Thoracic aorta (tissue), 2 donors: ENCODE data around the gene JAGN1. TPM values are rescaled to one million over a fixed set of nuclear protein-coding genes. Genes with fewer than 3 reads are reported as not detected.
"Not testable (repeated sequence)": the region's sequence is repeated elsewhere in the genome, so short reads cannot be mapped to it uniquely, and the experiment has no call there.

Source experiments
- ATAC-seq: fragments of 150-250 bp; one replicate; pipeline ENCODE4 v1.8.0; 2017; ENCODE audit warnings: low read depth; ENCODE audit not compliant: insufficient number of reproducible peaks, low FRiP score
- DNase-seq: peaks from one replicate; pipeline ENCODE4 v3.0.0-alpha.2; 2020; ENCODE audit warnings: low spot score
- H3K27ac ChIP-seq, 2 donors: fragments of 200-600 bp; sonication (generic); 1 replicate in 1 of 2; 2 replicates in 1 of 2; pipeline ENCODE4 v1.5.1; 2016; ENCODE audit warnings: mild to moderate bottlenecking in 2 of 2, moderate library complexity in 2 of 2
- H3K27me3 ChIP-seq: fragments of 200-600 bp; sonication (generic); replicated peaks from 2 replicates; pipeline ENCODE4 v1.6.0; 2016; ENCODE audit warnings: mild to moderate bottlenecking; ENCODE audit not compliant: insufficient read depth
- H3K36me3 ChIP-seq: fragments of 200-600 bp; sonication (generic); one replicate; pipeline ENCODE4 v1.5.1; 2016
- H3K4me1 ChIP-seq, 2 donors: fragments of 200-600 bp; sonication (generic); 1 replicate in 1 of 2; 2 replicates in 1 of 2; pipeline versions ENCODE4 v1.5.1 to v1.6.0; 2016; ENCODE audit warnings: low read depth in 2 of 2, mild to moderate bottlenecking in 1 of 2; ENCODE audit not compliant: control insufficient read depth in 1 of 2
- H3K4me3 ChIP-seq: fragments of 200-600 bp; sonication (generic); 2 replicates; pipeline ENCODE4 v1.5.1; 2016; ENCODE audit warnings: mild to moderate bottlenecking
- H3K9me3 ChIP-seq: fragments of 200-600 bp; sonication (generic); 2 replicates; pipeline ENCODE4 v1.5.1; 2016
- CTCF ChIP-seq: fragments of 200-600 bp; sonication (generic); IDR thresholded peaks from one replicate; pipeline ENCODE4 v1.5.1; 2019; ENCODE audit warnings: antibody characterized with exemption
- total RNA-seq, 2 donors: library from RNA; depleted of rRNA; stranded (reverse); fragments of >200 nt; gene quantifications; one replicate each; pipeline versions ENCODE4 v1.1.0 to v1.2.3, GENCODE V29; 2016

The JAGN1 gene
- total RNA-seq, 2 donors from 2014 or later = 21.5 to 38.6 TPM

- H3K27ac ChIP-seq = peak overlapping the region; percentile 38 to 51
- TF ChIP-seq CTCF = no peak
- H3K27me3 ChIP-seq = no peaks in the 10 kb centered on the region
- no peak for ATAC-seq
- H3K4me3 ChIP-seq = no peak overlapping the region
- H3K9me3 ChIP-seq = no peaks in the 10 kb centered on the region
- peaks cover 13 to 34% of the 10 kb centered on the region in 2 donors for H3K4me1 ChIP-seq
- no peak for DNase-seq
- H3K36me3 ChIP-seq = no peaks in the 10 kb centered on the region
Measured at GRCh38 chr3:9866639-9867038, 23.8 kb upstream of the JAGN1 start.

- peak overlapping the region; percentile 38 to 51 for H3K27ac ChIP-seq
- DNase-seq (no peak), ATAC-seq (no peak)
- no peak overlapping the region for H3K4me3 ChIP-seq
- no peak for TF ChIP-seq CTCF
- no peaks in the 10 kb centered on the region for H3K9me3 ChIP-seq
- no peaks in the 10 kb centered on the region for H3K27me3 ChIP-seq
- H3K36me3 ChIP-seq = no peaks in the 10 kb centered on the region
- peaks cover 13 to 34% of the 10 kb centered on the region in 2 donors for H3K4me1 ChIP-seq
Measured at GRCh38 chr3:9867106-9867505, 23.3 kb upstream of the JAGN1 start.

- Histone ChIP-seq H3K27me3 (no peaks in the 10 kb centered on the region), H3K4me3 (no peak overlapping the region), H3K27ac (no peak overlapping the region), H3K9me3 (no peaks in the 10 kb centered on the region), H3K4me1 (peaks cover 5 to 20% of the 10 kb centered on the region in 2 donors), H3K36me3 (no peaks in the 10 kb centered on the region)
- no peak for DNase-seq
- ATAC-seq = no peak
- no peak for TF ChIP-seq CTCF
Measured at GRCh38 chr3:9869955-9870354, 20.5 kb upstream of the JAGN1 start.

- ATAC-seq (no peak), DNase-seq (no peak)
- no peak overlapping the region for H3K4me3 ChIP-seq
- TF ChIP-seq CTCF = no peak
- no peak overlapping the region for H3K27ac ChIP-seq
- H3K9me3 ChIP-seq = no peaks in the 10 kb centered on the region
- no peaks in the 10 kb centered on the region for H3K36me3 ChIP-seq
- H3K27me3 ChIP-seq = no peaks in the 10 kb centered on the region
- peaks cover 3 to 10% of the 10 kb centered on the region in 2 donors for H3K4me1 ChIP-seq
Measured at GRCh38 chr3:9870978-9871377, 19.4 kb upstream of the JAGN1 start.

- not testable (repeated sequence) for H3K36me3 ChIP-seq, DNase-seq, H3K9me3 ChIP-seq, H3K4me3 ChIP-seq, H3K27ac ChIP-seq, H3K27me3 ChIP-seq, ATAC-seq, H3K4me1 ChIP-seq
Measured at GRCh38 chr3:9872067-9872466, 18.3 kb upstream of the JAGN1 start.

- no peak for DNase-seq
- no peaks in the 10 kb centered on the region for H3K27me3 ChIP-seq
- no peak overlapping the region for H3K27ac ChIP-seq
- H3K4me1 ChIP-seq = no peaks in the 10 kb centered on the region
- no peaks in the 10 kb centered on the region for H3K9me3 ChIP-seq
- ATAC-seq = no peak
- H3K4me3 ChIP-seq = no peak overlapping the region
- no peaks in the 10 kb centered on the region for H3K36me3 ChIP-seq
- no peak for TF ChIP-seq CTCF
Measured at GRCh38 chr3:9875448-9875847, 15.0 kb upstream of the JAGN1 start.

GRCh38 chr3:9876255-9876654, 14.2 kb upstream of the JAGN1 start:
- not testable (repeated sequence) for H3K4me1 ChIP-seq, DNase-seq, H3K27ac ChIP-seq, H3K36me3 ChIP-seq, H3K27me3 ChIP-seq, H3K4me3 ChIP-seq, H3K9me3 ChIP-seq, ATAC-seq
